HL-60 (cell line): ENCODE results near the gene FAM184A.

ENCODE experiments used
- DNase-seq, 2 experiments: peaks; one replicate each; pipeline ENCODE4 v3.0.0-alpha.2; 2010 to 2020; ENCODE audit warnings: low read depth in 1 of 2, low spot score in 1 of 2
- H3K27ac ChIP-seq: fragments of 250-450 bp; sonication (Bioruptor Pico); replicated peaks from 2 replicates; pipeline ENCODE4 v1.5.1; 2020; ENCODE audit warnings: mild to moderate bottlenecking, moderate library complexity
- H3K27me3 ChIP-seq: fragments of 250-450 bp; sonication (Bioruptor Pico); 2 replicates; pipeline ENCODE4 v1.5.1; 2021; ENCODE audit warnings: mild to moderate bottlenecking, moderate library complexity; ENCODE audit not compliant: insufficient read depth, poor library complexity, severe bottlenecking
- H3K4me3 ChIP-seq: replicated peaks from 2 replicates; pipeline ENCODE4 v1.5.1; 2011; ENCODE audit warnings: mild to moderate bottlenecking, control low read depth, low read length; ENCODE audit not compliant: insufficient read depth
- CTCF ChIP-seq: IDR thresholded peaks from one replicate; pipeline ENCODE4 v1.5.1; 2011; ENCODE audit warnings: low read length, control low read depth, inconsistent platforms; ENCODE audit not compliant: insufficient read depth
- GABPA ChIP-seq: IDR thresholded peaks from 2 replicates; pipeline ENCODE4 v1.6.1; 2012; ENCODE audit warnings: low read depth
- POLR2AphosphoS5 ChIP-seq: IDR thresholded peaks from 2 replicates; pipeline ENCODE4 v1.6.1; 2012; ENCODE audit warnings: low read depth
- REST ChIP-seq: IDR thresholded peaks from 2 replicates; pipeline ENCODE4 v1.6.1; 2012; ENCODE audit warnings: low read depth; ENCODE audit not compliant: insufficient replicate concordance
- SPI1 ChIP-seq: IDR thresholded peaks from 2 replicates; pipeline ENCODE4 v1.6.1; 2012; ENCODE audit warnings: low read depth, mild to moderate bottlenecking, borderline replicate concordance

The FAM184A gene

GRCh38 chr6:119043265-119043664 lies 35.2 kb downstream of the FAM184A start:
- DNase-seq: no peak
- TF ChIP-seq GABPA (no peak), CTCF (no peak), REST (no peak), POLR2AphosphoS5 (no peak), SPI1 (no peak)
- H3K27me3 ChIP-seq: peaks cover 2% of the 10 kb centered on the region
- no peak overlapping the region for H3K4me3 ChIP-seq
- H3K27ac ChIP-seq: no peak overlapping the region

- Histone ChIP-seq H3K27ac (no peak overlapping the region), H3K27me3 (no peaks in the 10 kb centered on the region), H3K4me3 (no peak overlapping the region)
- TF ChIP-seq REST: no peak
- no peak for TF ChIP-seq CTCF
- TF ChIP-seq SPI1: no peak
- no peak for TF ChIP-seq GABPA
- no peak for TF ChIP-seq POLR2AphosphoS5
- no peak for DNase-seq
These were observed 37.8 kb downstream of the FAM184A start for GRCh38 chr6:119040636-119041035.

GRCh38 chr6:119040229-119040628 lies 38.2 kb downstream of the FAM184A start:
- no peak for TF ChIP-seq POLR2AphosphoS5
- TF ChIP-seq SPI1: no peak
- no peak for TF ChIP-seq GABPA
- no peak for TF ChIP-seq REST
- TF ChIP-seq CTCF: no peak
- Histone ChIP-seq H3K4me3 (no peak overlapping the region), H3K27me3 (no peaks in the 10 kb centered on the region), H3K27ac (no peak overlapping the region)
- DNase-seq: no peak
